Stimulated activated CD4-positive, alpha-beta T cell treated with anti-CD3 and anti-CD28 coated beads, TNF-alpha, amount 100 ng/mL, for 48 hours (primary cell): ENCODE data around the gene GOSR1.
"Not testable (repeated sequence)": the region's sequence is repeated elsewhere in the genome, so short reads cannot be mapped to it uniquely, and the experiment has no call there.

ENCODE experiments used
- DNase-seq, 3 donors: peaks; one replicate each; pipeline ENCODE4 v3.0.0-alpha.2; 2020; ENCODE audit warnings: low read depth in 3 of 3

The GOSR1 gene

GRCh38 chr17:30505868-30506417 lies 28.7 kb downstream of the GOSR1 start:
- DNase-seq, result no peak

GRCh38 chr17:30506481-30506880 lies 29.3 kb downstream of the GOSR1 start:
- DNase-seq, result no peak

GRCh38 chr17:30513346-30513745 lies 36.1 kb downstream of the GOSR1 start:
- DNase-seq, result no peak

GRCh38 chr17:30514895-30515596 lies 37.8 kb downstream of the GOSR1 start:
- no peak for DNase-seq

GRCh38 chr17:30517786-30518185 lies 40.6 kb downstream of the GOSR1 start:
- no peak for DNase-seq

GRCh38 chr17:30519166-30519565 lies 42.0 kb downstream of the GOSR1 start:
- no peak for DNase-seq

GRCh38 chr17:30519707-30520106 lies 42.5 kb downstream of the GOSR1 start:
- no peak for DNase-seq

GRCh38 chr17:30520436-30520835 lies 43.2 kb downstream of the GOSR1 start:
- DNase-seq, result no peak

GRCh38 chr17:30520882-30521281 lies 43.7 kb downstream of the GOSR1 start:
- no peak for DNase-seq

GRCh38 chr17:30521766-30522165 lies 44.6 kb downstream of the GOSR1 start:
- DNase-seq, result no peak

GRCh38 chr17:30523236-30523635 lies 46.0 kb downstream of the GOSR1 start:
- not testable (repeated sequence) for DNase-seq

- DNase-seq, result no peak
Observed at GRCh38 chr17:30524847-30525246, 47.6 kb downstream of the GOSR1 start.

- no peak for DNase-seq
Observed at GRCh38 chr17:30526401-30526800, 49.2 kb downstream of the GOSR1 start.

- DNase-seq, result not testable (repeated sequence)
Observed at GRCh38 chr17:30528701-30529100, 51.5 kb downstream of the GOSR1 start.

- no peak for DNase-seq
Observed at GRCh38 chr17:30530346-30531025, 53.3 kb downstream of the GOSR1 start.

GRCh38 chr17:30532871-30533270 lies 55.7 kb downstream of the GOSR1 start:
- no peak for DNase-seq

- no peak for DNase-seq
Observed at GRCh38 chr17:30534298-30534697, 57.1 kb downstream of the GOSR1 start.

- DNase-seq, result no peak
Observed at GRCh38 chr17:30534938-30535921, 58.0 kb downstream of the GOSR1 start.

GRCh38 chr17:30536846-30537245 lies 59.6 kb downstream of the GOSR1 start:
- not testable (repeated sequence) for DNase-seq

GRCh38 chr17:30537667-30538066 lies 60.5 kb downstream of the GOSR1 start:
- DNase-seq, result not testable (repeated sequence)

GRCh38 chr17:30541802-30542201 lies 64.6 kb downstream of the GOSR1 start:
- no peak for DNase-seq

- DNase-seq, result no peak
Observed at GRCh38 chr17:30543456-30543855, 66.2 kb downstream of the GOSR1 start.
